NCI-H146 (cell line): Measurements from ENCODE around the gene SPG7.
"Not testable (repeated sequence)": the region's sequence is repeated elsewhere in the genome, so short reads cannot be mapped to it uniquely, and the experiment has no call there.

Experiments
- DNase-seq: peaks from one replicate; lab custom pipeline; 2025; lab: John Stamatoyannopoulos, UW

Gene SPG7

GRCh38 chr16:89581045-89581695 is 73.0 kb downstream of the SPG7 start:
- DNase-seq = no peak

- no peak for DNase-seq
These were observed 73.8 kb downstream of the SPG7 start for GRCh38 chr16:89581861-89582563.

GRCh38 chr16:89582614-89583196 is 74.5 kb downstream of the SPG7 start:
- DNase-seq = no peak

- DNase-seq = no peak
These were observed 75.1 kb downstream of the SPG7 start for GRCh38 chr16:89583197-89583894.

- no peak for DNase-seq
These were observed 75.9 kb downstream of the SPG7 start for GRCh38 chr16:89583895-89584644.

GRCh38 chr16:89584768-89585549 is 76.8 kb downstream of the SPG7 start:
- no peak for DNase-seq

- no peak for DNase-seq
These were observed 78.0 kb downstream of the SPG7 start for GRCh38 chr16:89586218-89586617.

- DNase-seq = no peak
These were observed 78.7 kb downstream of the SPG7 start for GRCh38 chr16:89586853-89587252.

GRCh38 chr16:89587676-89588075 is 79.5 kb downstream of the SPG7 start:
- DNase-seq = not testable (repeated sequence)

- no peak for DNase-seq
These were observed 80.4 kb downstream of the SPG7 start for GRCh38 chr16:89588413-89589109.

GRCh38 chr16:89589241-89589926 is 81.2 kb downstream of the SPG7 start:
- DNase-seq = no peak

- DNase-seq = no peak
These were observed 85.6 kb downstream of the SPG7 start for GRCh38 chr16:89593841-89594240.

- no peak for DNase-seq
These were observed 87.3 kb downstream of the SPG7 start for GRCh38 chr16:89595330-89596060.

GRCh38 chr16:89596061-89596689 is 88.0 kb downstream of the SPG7 start:
- DNase-seq = no peak

GRCh38 chr16:89596957-89597649 is 88.9 kb downstream of the SPG7 start:
- no peak for DNase-seq

GRCh38 chr16:89598199-89598598 is 90.0 kb downstream of the SPG7 start:
- DNase-seq = no peak

GRCh38 chr16:89599451-89599858 is 91.3 kb downstream of the SPG7 start:
- DNase-seq = peak; percentile 50

GRCh38 chr16:89599902-89600301 is 91.7 kb downstream of the SPG7 start:
- no peak for DNase-seq
